Stimulated activated naive CD4-positive, alpha-beta T cell (primary cell): ENCODE measurements around the gene EME2.
A peak's percentile ranks its signal among the peaks of the same experiment; 100 is the strongest.
"Not testable (repeated sequence)": the region's sequence is repeated elsewhere in the genome, so short reads cannot be mapped to it uniquely, and the experiment has no call there.

ENCODE experiments used
- DNase-seq, 6 experiments: peaks; one replicate each; lab custom pipeline; 2025; lab: John Stamatoyannopoulos, UW

EME2 gene

DNA sequence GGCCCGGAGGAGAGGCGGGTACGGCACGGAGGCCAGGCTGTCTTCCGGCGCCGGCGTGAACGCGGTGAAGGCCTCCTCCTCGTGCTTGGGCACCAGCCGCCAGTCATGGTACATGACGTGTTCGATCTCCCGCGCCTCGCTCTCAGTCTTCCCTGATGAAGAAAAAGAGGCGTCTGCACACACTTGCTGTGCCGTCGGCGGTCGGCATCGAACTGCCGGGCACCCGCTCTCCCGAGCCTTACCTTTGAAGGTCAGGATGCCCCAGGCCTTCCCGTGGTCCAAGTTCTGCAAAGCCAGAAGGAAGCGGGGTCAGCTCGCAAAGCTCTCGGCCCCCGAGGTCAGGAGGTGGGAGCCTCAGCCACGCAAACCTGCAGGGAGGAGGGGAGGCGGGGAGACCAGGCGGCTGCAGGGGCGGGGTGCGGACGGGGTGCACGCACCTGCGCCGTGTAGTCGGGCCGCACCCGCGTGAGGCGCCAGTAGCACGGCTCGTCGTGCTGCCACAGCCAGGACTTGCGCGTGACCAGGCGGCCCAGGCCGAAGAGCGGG, at the start of gene EME2:
Gene EME2, plus strand, starts transcription at position 449 of the 546 bp plus-strand sequence. CDS start 418 bp downstream, outside the sequence.
- DNase-seq = peak; percentile 13 to 77 (median 52)

DNA sequence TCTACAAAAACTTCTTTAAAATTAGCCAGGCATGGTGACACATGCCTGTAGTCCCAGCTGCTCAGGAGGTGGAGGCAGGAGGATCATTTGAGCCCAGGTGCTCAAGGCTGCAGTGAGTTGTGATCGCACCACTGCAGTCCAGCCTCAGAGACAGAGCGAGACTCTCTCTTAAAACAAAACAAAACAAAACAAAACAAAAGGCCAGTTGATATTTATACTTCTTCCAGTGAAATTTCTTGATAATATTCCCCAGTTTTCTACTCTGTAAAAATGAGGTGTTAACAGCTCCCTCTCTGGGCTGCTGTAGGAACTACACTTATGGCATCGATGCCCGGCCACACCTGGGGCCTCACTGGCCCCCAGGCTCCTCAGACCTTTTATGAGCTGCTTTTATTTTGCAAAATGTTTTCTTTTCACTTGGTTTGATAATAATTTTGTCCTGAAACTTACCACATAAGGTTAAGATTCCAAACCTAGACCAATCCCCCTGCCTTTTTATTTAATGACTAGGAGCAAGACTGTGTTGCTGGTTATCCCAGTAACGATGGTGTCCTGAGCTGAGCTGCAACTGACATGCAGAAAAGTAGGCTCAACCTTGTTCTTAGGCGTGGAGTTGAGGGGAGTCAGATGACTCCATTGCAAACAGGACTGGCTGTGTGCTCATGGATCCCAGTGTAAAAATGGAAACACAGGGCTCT, 49.0 kb upstream of the EME2 start:
- DNase-seq = peak in 4 of 6 experiments; percentile 10 to 49 (median 34)

GRCh38 chr16:1724491-1724890, 48.1 kb upstream of the EME2 start:
- no peak for DNase-seq

- DNase-seq = no peak
Measured at GRCh38 chr16:1726661-1727502, 45.7 kb upstream of the EME2 start.

DNA sequence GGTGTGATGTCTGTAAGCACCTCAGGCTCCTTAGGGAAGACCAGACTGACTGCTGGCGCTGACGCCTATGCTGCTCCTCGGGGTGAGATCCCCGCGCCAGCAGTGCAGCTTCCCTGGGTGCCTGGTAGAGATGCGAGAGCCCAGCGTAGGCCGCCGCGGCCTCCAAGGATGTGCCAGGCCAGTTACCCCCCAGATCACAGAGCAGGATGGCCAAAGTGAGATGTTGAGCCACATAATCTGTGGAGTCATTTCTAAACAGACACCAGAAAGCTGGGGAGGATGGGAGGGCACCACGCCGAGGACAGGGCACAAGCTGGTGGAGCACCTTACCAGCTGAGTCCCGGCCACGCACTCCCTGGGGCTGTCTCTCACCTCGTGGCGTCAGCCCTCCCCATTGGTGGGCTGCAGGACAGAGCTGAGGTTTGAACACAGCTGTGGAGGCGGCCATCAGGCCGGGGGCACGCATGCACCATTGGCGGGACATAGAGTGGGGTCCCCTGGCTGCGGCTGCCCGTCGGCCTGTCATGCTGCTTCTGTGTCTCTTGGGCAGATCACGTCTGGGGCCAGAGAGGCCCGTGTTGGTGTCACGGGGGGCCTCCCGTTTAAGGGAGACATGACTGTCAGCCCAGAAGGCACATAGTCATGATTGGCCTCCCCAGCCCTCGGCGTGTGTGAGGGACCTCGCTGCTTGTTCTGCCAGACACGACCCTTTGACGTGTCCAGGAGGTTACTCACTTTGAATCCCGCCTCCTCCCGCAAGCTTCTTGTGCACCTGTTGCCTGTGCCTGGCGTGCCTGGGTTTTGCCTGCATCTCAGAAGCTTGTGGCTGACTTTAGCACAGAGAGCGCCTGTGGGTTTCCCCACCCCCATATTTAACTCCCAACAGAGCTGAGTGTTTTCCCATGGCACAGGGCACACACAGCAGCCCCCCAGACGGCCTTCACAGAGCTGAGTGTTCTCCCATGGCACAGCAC, 44.7 kb upstream of the EME2 start:
- DNase-seq = no peak

DNA sequence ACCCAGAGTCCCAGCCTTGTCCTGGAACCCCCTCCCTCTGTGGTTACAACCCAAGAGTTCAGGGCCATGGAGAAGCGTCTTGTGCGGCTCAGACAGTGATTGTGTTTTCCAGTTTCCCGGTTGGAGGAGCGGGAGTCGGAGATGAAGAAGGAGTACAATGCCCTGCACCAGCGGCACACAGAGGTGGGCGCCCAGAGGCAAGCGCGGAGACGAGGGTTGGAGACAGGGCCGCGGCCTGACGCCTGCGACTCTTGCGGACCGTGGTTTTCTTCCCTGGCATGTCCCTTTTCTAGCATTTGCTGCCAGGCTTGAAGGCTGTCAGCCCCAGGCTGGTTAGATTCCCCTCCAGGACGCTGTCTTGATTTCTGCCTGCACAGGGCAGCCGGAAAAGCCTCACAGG, 43.6 kb upstream of the EME2 start:
- DNase-seq = no peak

- no peak for DNase-seq
Measured at GRCh38 chr16:1729445-1729844, 43.2 kb upstream of the EME2 start.

DNA sequence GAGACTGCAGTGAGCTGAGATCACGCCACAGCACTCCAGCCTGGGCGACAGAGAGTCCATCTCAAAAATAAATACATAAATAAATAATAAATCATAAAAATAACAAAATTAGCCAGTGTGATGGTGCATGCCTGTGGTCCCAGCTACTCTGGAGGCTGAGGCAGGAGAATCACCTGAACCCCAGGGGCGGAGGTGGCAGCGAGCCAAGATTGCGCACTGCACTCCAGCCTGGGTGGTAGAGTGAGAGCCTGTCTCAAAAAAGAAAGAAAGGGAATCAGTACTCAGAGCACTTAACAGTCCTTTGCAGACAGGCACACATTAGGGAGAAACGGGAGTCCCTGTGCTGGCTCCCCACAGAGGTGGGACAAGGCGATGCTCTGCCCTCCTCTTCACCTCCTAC, 41.5 kb upstream of the EME2 start:
- DNase-seq = no peak

- DNase-seq = no peak
Measured at GRCh38 chr16:1731603-1732002, 41.0 kb upstream of the EME2 start.

DNA sequence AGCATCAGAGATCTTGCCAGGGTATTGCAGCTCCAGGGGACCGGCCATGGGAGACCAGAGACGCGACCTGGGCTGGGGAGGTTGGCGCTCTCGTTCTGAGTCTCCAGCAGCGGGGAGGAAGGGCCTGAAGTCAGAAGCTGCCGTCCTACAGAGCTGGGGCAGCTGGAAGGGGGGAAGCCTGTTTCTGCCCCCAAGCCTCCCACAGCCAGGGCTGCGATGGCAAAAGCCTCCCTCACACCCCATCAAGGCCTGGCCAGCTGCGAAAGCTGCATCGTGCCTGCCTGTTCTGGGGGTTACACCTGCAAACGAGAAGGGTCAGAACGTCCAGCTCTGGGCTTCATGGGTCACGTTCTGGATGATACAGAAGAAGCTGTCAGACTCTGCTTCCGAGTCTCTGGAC, 40.5 kb upstream of the EME2 start:
- DNase-seq = no peak

- not testable (repeated sequence) for DNase-seq
Measured at GRCh38 chr16:1732551-1732987, 40.0 kb upstream of the EME2 start.

DNA sequence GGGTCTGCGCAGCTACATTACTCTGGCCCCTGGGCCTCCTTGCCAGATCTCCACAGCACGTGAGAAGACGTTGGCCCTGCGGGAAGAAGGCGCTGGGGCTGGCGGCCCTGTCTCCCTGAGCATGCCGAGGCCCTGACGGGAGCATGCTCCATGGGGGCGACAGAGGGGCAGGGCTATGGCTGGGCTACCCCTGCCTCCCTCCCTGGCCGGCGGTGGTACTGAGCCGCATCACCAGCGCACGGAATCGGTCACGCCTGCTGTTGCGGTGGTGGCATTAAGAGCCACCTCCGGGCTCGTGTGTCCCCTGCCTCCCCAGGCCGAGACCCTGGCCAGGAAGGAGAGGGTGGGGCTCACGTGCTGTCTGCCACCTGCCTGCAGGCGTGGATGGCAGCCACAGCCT, 38.5 kb upstream of the EME2 start:
- no peak for DNase-seq

- DNase-seq = no peak
Measured at GRCh38 chr16:1734816-1735215, 37.8 kb upstream of the EME2 start.

DNA sequence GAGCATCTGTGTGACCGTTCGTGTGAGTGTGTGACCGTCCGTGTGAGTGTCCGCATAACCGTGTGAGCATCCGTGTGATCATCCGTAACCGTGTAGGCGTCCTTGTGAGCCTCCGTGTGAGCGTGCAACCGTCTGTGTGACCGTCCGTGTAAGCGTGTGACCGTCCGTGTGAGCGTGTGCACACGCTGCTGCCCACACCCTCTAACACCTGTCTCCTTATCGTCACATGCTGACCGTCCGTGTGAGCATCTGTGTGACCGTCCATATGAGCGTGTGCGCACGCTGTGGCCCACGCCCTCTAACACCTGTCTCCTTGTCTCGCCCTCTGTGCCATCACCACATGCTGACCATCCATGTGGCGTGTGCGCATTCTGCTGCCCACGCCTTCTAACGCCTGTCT, 32.4 kb upstream of the EME2 start:
- no peak for DNase-seq

GRCh38 chr16:1740781-1741490, 31.7 kb upstream of the EME2 start:
- no peak for DNase-seq

GRCh38 chr16:1741553-1742165, 31.0 kb upstream of the EME2 start:
- no peak for DNase-seq

DNA sequence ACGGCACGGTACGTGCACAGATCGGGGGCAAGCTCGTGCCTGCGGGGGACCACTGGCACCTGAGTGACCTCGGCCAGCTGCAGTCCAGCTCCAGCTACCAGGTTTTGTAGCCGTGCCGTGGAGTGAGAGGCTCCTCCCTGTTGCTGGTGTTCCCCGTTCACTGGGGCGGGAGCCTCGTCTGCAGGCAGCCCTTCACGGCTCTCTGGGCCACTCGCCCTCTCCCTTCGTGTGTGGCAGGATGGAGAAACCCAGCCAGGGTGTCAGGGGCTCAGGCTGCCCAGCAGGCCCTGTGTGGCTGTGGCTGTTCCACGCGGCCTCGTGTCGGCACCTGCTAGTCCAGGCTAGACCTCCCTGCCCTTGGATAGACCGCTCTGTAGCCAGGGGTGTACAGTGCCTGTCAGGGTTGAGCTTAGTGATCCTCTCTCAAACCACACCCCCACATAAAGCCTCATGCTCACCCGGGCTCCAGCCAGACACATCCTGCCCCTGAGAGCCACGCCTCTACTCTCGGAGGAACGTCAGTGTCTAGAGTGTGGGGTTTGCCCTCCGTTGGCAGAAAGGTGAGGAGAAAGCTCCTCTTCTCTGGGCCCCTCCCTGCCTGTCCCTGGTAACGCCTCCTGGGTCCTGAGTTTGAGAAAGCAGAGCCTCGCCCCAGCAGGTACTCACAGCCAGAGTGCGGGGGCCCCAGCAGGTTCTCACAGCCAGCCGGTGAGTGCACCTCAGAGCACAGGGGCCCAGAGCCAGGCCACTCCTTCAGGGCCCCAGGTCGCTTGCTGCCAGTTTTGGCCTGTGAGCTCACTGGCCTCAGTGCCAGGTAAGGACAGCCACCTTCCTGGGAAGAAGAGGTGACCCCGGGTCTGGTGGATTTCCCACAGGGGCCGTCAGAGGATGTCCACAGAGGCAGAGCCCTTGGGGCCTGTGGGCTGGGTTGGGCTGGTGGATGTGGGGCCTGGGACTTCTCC, 29.0 kb upstream of the EME2 start:
- no peak for DNase-seq

DNA sequence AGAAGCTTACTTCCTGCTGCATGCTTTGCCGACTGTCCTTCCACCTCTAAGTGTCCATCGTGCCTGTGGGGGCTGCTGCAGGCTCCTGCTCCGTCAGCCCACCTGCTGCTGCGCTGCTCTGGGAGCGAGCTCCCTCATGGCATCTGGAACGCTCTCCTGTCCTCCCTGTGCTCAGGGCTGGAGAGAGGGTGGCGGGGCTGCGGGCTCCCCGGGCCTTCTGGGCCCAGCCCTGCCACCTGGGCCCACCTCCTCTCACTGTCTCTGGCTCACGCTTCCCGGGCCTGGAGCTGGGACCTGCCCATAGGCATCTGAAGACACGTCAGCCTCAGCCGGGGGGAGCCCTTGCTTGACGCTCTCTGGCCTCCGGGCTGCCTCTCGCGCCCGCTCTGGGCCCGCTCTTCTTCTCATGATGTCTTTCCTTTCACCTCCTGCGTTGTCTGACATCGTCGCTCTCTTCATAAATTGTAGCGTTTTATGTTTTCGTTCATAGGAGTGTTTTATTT, 28.2 kb upstream of the EME2 start:
- no peak for DNase-seq

- DNase-seq = no peak
Measured at GRCh38 chr16:1745181-1745899, 27.3 kb upstream of the EME2 start.
